Calu3 (cell line): ENCODE results near the gene GLIPR2. TPM values are rescaled to one million over a fixed set of nuclear protein-coding genes. Genes with fewer than 3 reads are reported as not detected.
A peak's percentile ranks its signal among the peaks of the same experiment; 100 is the strongest.

Experiments used
- BruUV-seq: library from RNA; stranded (reverse); fragments of 400-500 nt; replicated peaks from 2 replicates; lab custom pipeline; 2021; lab: Mats Ljungman, UMichigan
- CTCF ChIA-PET: fragments of 300-600 bp; sonication (Branson Sonifier 250); formaldehyde crosslinking; loops from one replicate; lab custom pipeline; 2022; ENCODE audit warnings: antibody characterized with exemption; lab: Charles Lee
- DNase-seq: peaks from one replicate; pipeline ENCODE4 v3.0.0; 2022
- H3K27ac Mint-ChIP-seq: one replicate; pipeline ENCODE4 v1.8.0; 2022; ENCODE audit warnings: mixed read lengths; ENCODE audit not compliant: unreplicated experiment
- H3K27me3 Mint-ChIP-seq: one replicate; pipeline ENCODE4 v1.8.0; 2022; ENCODE audit warnings: mixed read lengths; ENCODE audit not compliant: unreplicated experiment
- H3K36me3 Mint-ChIP-seq: one replicate; pipeline ENCODE4 v1.8.0; 2022; ENCODE audit warnings: mild to moderate bottlenecking, moderate library complexity, mixed read lengths; ENCODE audit not compliant: insufficient read depth, unreplicated experiment
- H3K4me1 Mint-ChIP-seq: one replicate; pipeline ENCODE4 v1.8.0; 2022; ENCODE audit warnings: mild to moderate bottlenecking, low read depth, mixed read lengths; ENCODE audit not compliant: unreplicated experiment
- H3K4me3 Mint-ChIP-seq: one replicate; pipeline ENCODE4 v1.8.0; 2022; ENCODE audit warnings: mild to moderate bottlenecking, low read depth, moderate library complexity, mixed read lengths; ENCODE audit not compliant: unreplicated experiment
- H3K9me3 Mint-ChIP-seq: one replicate; pipeline ENCODE4 v1.8.0; 2022; ENCODE audit warnings: low read depth, mixed read lengths; ENCODE audit not compliant: unreplicated experiment
- CTCF ChIP-seq: fragments of 200-600 bp; IDR thresholded peaks from one replicate; pipeline ENCODE4 v1.8.0; 2022; ENCODE audit warnings: antibody characterized with exemption; ENCODE audit not compliant: unreplicated experiment
- intact Hi-C: fragments of 100-400 bp; cut with micrococcal nuclease; formaldehyde crosslinking; loops from one replicate; pipeline ENCODE4 v1.10.0; 2022; ENCODE audit not compliant: unreplicated experiment
- total RNA-seq: library from RNA; stranded (reverse); gene quantifications from 2 replicates; pipeline ENCODE4 v1.2.3, GENCODE V29; 2022

Gene GLIPR2
- total RNA-seq, 1 experiment from 2014 or later: 0.19 TPM

DNA sequence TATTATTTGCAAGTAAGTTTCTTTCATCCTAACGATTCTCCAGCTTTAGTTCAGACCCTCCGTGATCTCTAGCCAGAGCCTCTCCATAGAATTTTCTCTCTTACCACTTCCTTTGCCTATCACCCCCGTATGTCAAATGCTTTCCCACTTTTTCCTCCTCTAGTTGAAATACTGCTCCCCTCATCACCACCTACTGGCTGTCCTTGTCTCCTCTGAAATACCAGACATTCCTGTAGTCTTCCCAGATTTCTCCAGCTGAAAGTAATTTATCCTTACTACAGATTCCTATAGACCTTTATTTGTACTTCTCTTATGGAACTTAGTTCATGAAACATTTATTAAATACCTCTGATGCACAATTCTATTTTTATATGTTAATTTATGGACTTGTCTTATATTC lies 36.0 kb upstream of the GLIPR2 start:
- TF ChIP-seq CTCF: no peak
- intact Hi-C loops: no loop called here

DNA sequence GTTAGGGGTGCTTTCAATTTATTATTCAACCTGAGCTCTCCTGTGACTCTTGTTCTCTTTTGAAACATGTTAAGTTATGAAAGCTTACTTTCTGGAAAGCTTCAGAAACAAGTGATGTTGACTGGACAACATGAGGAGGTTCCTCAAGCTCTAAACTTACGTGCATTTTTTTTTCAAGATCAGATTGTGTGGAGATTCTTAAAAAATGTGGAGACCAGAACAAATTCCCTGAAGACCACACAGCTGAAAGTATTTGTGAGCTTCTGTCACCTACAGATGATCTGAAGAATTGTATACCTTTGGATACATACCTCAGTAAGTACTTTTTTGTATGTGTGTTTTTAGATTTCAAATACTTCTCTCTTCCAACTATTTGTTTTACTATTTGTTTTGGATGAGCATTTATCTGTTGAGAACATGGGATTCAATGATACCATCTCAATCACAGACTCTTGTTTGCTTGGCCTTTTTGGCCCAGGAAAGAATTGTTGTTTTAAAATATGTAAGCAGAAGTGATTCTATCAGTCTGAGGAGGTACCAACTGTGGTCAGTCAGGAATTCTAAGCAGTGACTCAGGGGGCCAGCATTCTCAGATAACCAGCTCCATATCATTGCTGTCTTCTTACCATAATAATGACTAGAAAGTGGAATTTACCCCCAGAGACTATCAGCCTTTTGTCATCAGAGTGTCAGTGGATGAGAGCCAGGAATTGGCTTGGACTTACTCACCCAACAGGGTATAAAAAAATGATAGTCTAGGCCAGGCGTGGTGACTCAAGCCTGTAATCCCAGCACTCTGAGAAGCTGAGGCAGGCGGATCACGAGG lies 34.4 kb upstream of the GLIPR2 start:
- Mint-ChIP-seq H3K4me3 (no peak overlapping the region), H3K9me3 (no peaks in the 10 kb centered on the region), H3K4me1 (no peaks in the 10 kb centered on the region), H3K36me3 (no peaks in the 10 kb centered on the region), H3K27ac (no peak overlapping the region), H3K27me3 (no peaks in the 10 kb centered on the region)
- intact Hi-C loops: no loop called here
- CTCF ChIA-PET: interaction anchor here (1.6 kb wide), 1 partner anchor 64 kb away, joined by 4 read pairs; no protein-coding TSS in a partner anchor
- no TSS peak for BruUV-seq
- DNase-seq: peak; percentile 1
- TF ChIP-seq CTCF: no peak

More for the DNA sequence above, 36.0 kb upstream of the GLIPR2 start:
- H3K27me3 Mint-ChIP-seq: no peaks in the 10 kb centered on the region
- no peak overlapping the region for H3K27ac Mint-ChIP-seq
- DNase-seq: no peak
- no peaks in the 10 kb centered on the region for H3K36me3 Mint-ChIP-seq
- no peaks in the 10 kb centered on the region for H3K9me3 Mint-ChIP-seq
- no TSS peak for BruUV-seq
- CTCF ChIA-PET: no interaction called here
- H3K4me3 Mint-ChIP-seq: no peak overlapping the region
- H3K4me1 Mint-ChIP-seq: no peaks in the 10 kb centered on the region

GRCh38 chr9:36102742-36103495 lies 33.6 kb upstream of the GLIPR2 start:
- no peaks in the 10 kb centered on the region for H3K9me3 Mint-ChIP-seq
- CTCF ChIA-PET: interaction anchor here (0.9 to 1.6 kb wide), 2 partner anchors 64 kb away, joined by 3 to 4 read pairs; no protein-coding TSS in a partner anchor
- no peak overlapping the region for H3K4me3 Mint-ChIP-seq
- H3K27me3 Mint-ChIP-seq: no peaks in the 10 kb centered on the region
- no peaks in the 10 kb centered on the region for H3K36me3 Mint-ChIP-seq
- peak; percentile 26 for TF ChIP-seq CTCF
- no peaks in the 10 kb centered on the region for H3K4me1 Mint-ChIP-seq
- no peak overlapping the region for H3K27ac Mint-ChIP-seq
- intact Hi-C loops: loop anchor here (1.0 kb wide), 1 partner anchor 63 kb away; no protein-coding TSS in a partner anchor
- DNase-seq: peak; percentile 59
- no TSS peak for BruUV-seq

DNA sequence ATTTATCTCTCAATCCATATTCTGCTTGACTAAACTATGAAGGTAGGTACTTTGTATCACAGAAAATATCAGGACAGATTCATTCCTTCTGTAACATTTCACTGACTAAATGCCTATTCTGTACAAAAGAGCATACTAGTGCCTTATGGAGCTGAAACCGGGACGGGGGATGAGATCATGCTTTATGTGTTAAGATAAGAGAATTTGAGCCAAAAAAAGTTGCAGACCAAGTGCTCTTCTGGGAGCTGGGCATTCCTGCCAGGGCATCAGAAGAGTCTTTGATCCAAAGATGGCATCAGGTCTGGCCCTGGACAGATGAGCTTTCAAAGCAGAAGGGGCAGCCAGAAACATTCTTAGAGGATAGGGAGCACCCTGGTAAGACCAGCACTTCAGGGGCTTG lies 27.5 kb upstream of the GLIPR2 start:
- CTCF ChIA-PET: no interaction called here
- intact Hi-C loops: no loop called here
- Mint-ChIP-seq H3K4me3 (no peak overlapping the region), H3K27ac (no peak overlapping the region), H3K4me1 (no peaks in the 10 kb centered on the region), H3K36me3 (no peaks in the 10 kb centered on the region), H3K27me3 (no peaks in the 10 kb centered on the region), H3K9me3 (no peaks in the 10 kb centered on the region)
- no peak for TF ChIP-seq CTCF
- no TSS peak for BruUV-seq
- no peak for DNase-seq
